DOHH2 (cell line): Measurements from ENCODE around the gene ANKRD13C.

ENCODE experiments used
- H3F3A ChIP-seq: fragments of 200-600 bp; sonication (generic), shearing (Covaris generic); 2 replicates; pipeline ENCODE4 v1.6.0; 2016; ENCODE audit warnings: antibody characterized with exemption, mild to moderate bottlenecking; ENCODE audit not compliant: control insufficient read depth, insufficient read depth
- H3K27ac ChIP-seq: fragments of 200-600 bp; sonication (generic); 2 replicates; pipeline ENCODE4 v1.5.1; 2014; ENCODE audit warnings: low read depth, mild to moderate bottlenecking, low read length, moderate library complexity
- H3K27me3 ChIP-seq: fragments of 200-600 bp; sonication (generic); 2 replicates; pipeline ENCODE4 v1.6.1; 2014; ENCODE audit warnings: mild to moderate bottlenecking, low read length, mixed read lengths; ENCODE audit not compliant: control insufficient read depth
- H3K36me3 ChIP-seq: fragments of 200-600 bp; sonication (generic); 2 replicates; pipeline ENCODE4 v1.6.1; 2014; ENCODE audit warnings: mild to moderate bottlenecking, low read length, moderate library complexity, mixed read lengths; ENCODE audit not compliant: control insufficient read depth
- H3K4me1 ChIP-seq: fragments of 200-600 bp; sonication (generic); 2 replicates; pipeline ENCODE4 v1.6.1; 2014; ENCODE audit warnings: mild to moderate bottlenecking, low read length, mixed read lengths; ENCODE audit not compliant: control insufficient read depth
- H3K4me2 ChIP-seq: fragments of 200-600 bp; sonication (generic); 2 replicates; pipeline ENCODE4 v1.6.0; 2014; ENCODE audit warnings: mild to moderate bottlenecking, low read length, moderate library complexity
- H3K4me3 ChIP-seq: fragments of 200-600 bp; sonication (generic); 2 replicates; pipeline ENCODE4 v1.5.1; 2014; ENCODE audit warnings: mild to moderate bottlenecking, low read length, mixed read lengths
- H3K79me2 ChIP-seq: fragments of 200-600 bp; sonication (generic); 2 replicates; pipeline ENCODE4 v1.6.1; 2014; ENCODE audit warnings: mild to moderate bottlenecking, low read length, mixed read lengths; ENCODE audit not compliant: control insufficient read depth
- H3K9me2 ChIP-seq: fragments of 200-600 bp; sonication (generic); replicated peaks from 2 replicates; pipeline ENCODE4 v1.6.1; 2014; ENCODE audit warnings: mild to moderate bottlenecking, low read length, mixed read lengths; ENCODE audit not compliant: control insufficient read depth
- H3K9me3 ChIP-seq: fragments of 200-600 bp; sonication (generic); 2 replicates; pipeline ENCODE4 v1.6.1; 2014; ENCODE audit warnings: antibody characterized with exemption, low read length, mixed read lengths; ENCODE audit not compliant: control insufficient read depth, insufficient read depth
- H4K20me1 ChIP-seq: fragments of 200-600 bp; sonication (generic); 2 replicates; pipeline ENCODE4 v1.6.0; 2014; ENCODE audit warnings: low read depth, mild to moderate bottlenecking, antibody characterized with exemption, low read length, moderate library complexity; ENCODE audit not compliant: control insufficient read depth, insufficient read depth
- EZH2phosphoT487 ChIP-seq: fragments of 200-600 bp; sonication (generic); IDR thresholded peaks from 2 replicates; pipeline ENCODE4 v1.6.1; 2017; ENCODE audit warnings: borderline replicate concordance, mild to moderate bottlenecking, antibody characterized with exemption, low read length, moderate library complexity, mixed read lengths
- TF ChIP-seq, protein P1 (sequence below): fragments of 200-600 bp; sonication (generic); IDR thresholded peaks from one replicate; pipeline ENCODE4 v1.5.1; 2014; ENCODE audit warnings: antibody characterized with exemption, mild to moderate bottlenecking, low read depth, low read length; ENCODE audit not compliant: poor library complexity, severe bottlenecking

The ANKRD13C gene

GRCh38 chr1:70299472-70299871 lies 55.0 kb downstream of the ANKRD13C start:
- no peak overlapping the region for H3K4me3 ChIP-seq
- H3K36me3 ChIP-seq, result peaks cover 36% of the 10 kb centered on the region
- no peaks in the 10 kb centered on the region for H3K9me3 ChIP-seq
- H3F3A ChIP-seq, result no peaks in the 10 kb centered on the region
- no peaks in the 10 kb centered on the region for H3K4me1 ChIP-seq
- H3K9me2 ChIP-seq, result no peaks in the 10 kb centered on the region
- no peaks in the 10 kb centered on the region for H3K27me3 ChIP-seq
- H4K20me1 ChIP-seq, result no peaks in the 10 kb centered on the region
- H3K27ac ChIP-seq, result no peak overlapping the region
- H3K4me2 ChIP-seq, result no peak overlapping the region
- no peaks in the 10 kb centered on the region for H3K79me2 ChIP-seq
- TF ChIP-seq, protein P1, sequence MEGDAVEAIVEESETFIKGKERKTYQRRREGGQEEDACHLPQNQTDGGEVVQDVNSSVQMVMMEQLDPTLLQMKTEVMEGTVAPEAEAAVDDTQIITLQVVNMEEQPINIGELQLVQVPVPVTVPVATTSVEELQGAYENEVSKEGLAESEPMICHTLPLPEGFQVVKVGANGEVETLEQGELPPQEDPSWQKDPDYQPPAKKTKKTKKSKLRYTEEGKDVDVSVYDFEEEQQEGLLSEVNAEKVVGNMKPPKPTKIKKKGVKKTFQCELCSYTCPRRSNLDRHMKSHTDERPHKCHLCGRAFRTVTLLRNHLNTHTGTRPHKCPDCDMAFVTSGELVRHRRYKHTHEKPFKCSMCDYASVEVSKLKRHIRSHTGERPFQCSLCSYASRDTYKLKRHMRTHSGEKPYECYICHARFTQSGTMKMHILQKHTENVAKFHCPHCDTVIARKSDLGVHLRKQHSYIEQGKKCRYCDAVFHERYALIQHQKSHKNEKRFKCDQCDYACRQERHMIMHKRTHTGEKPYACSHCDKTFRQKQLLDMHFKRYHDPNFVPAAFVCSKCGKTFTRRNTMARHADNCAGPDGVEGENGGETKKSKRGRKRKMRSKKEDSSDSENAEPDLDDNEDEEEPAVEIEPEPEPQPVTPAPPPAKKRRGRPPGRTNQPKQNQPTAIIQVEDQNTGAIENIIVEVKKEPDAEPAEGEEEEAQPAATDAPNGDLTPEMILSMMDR, result no peak
- TF ChIP-seq EZH2phosphoT487, result no peak

DNA sequence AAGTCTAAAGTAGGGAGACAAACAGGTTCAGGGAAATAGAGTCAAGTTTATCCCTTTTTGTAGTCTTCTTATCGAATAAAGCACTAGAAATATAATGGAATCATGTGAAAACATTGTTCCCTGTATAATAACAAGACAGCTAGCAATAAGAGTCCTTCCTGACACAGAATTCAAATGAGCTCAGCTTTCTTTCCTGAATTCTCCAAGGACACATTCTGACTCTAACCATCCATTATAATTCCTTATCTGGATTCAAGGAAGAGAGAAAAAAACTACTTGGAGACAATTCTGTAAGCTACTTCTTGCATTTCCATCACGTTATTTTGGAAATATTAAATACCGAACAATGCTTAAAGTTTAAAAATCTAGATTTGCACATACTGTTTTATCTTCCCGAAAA lies 58.8 kb downstream of the ANKRD13C start:
- no peak for TF ChIP-seq EZH2phosphoT487
- TF ChIP-seq, protein P1, result no peak
- peaks cover 37% of the 10 kb centered on the region for H3K36me3 ChIP-seq
- H3K27ac ChIP-seq, result no peak overlapping the region

DNA sequence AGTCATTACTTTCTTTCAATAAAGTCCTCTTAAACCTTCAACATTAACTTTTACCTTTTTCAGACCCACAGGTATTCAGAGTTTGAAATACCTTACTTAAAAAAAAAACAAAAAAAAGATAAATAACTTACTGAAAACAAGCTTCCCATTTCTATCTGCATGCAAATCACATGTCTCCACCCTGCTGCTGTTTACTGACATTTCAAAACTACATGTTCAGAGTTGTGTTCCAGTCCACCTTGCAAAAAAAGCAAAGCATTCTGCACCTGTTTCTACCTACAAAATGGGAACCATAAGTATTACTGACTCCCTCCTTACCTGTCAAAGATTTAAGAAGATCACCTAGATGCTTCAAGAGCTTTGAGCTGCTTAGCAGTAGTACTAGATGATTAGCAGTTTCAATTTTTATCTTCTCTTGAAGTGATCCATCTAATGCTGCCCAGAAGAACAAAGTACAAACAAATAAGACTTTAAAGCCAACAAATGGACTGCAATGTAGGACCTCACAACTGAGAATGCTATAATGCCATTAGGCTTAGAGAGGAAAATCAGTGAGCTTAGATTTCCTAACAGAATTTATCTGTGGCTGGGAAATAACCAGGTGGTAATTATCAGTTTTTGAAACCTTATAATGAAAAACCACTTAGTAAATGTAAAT lies 61.2 kb downstream of the ANKRD13C start:
- no peaks in the 10 kb centered on the region for H4K20me1 ChIP-seq
- no peak overlapping the region for H3K27ac ChIP-seq
- H3K9me3 ChIP-seq, result no peaks in the 10 kb centered on the region
- peaks cover 37% of the 10 kb centered on the region for H3K36me3 ChIP-seq
- no peaks in the 10 kb centered on the region for H3F3A ChIP-seq
- H3K27me3 ChIP-seq, result no peaks in the 10 kb centered on the region
- no peak overlapping the region for H3K4me3 ChIP-seq
- H3K9me2 ChIP-seq, result no peaks in the 10 kb centered on the region
- TF ChIP-seq, protein P1, result no peak
- no peak for TF ChIP-seq EZH2phosphoT487
- H3K4me1 ChIP-seq, result no peaks in the 10 kb centered on the region
- no peaks in the 10 kb centered on the region for H3K79me2 ChIP-seq
- no peak overlapping the region for H3K4me2 ChIP-seq

More for the DNA sequence above, 58.8 kb downstream of the ANKRD13C start:
- no peaks in the 10 kb centered on the region for H4K20me1 ChIP-seq
- H3K79me2 ChIP-seq, result no peaks in the 10 kb centered on the region
- H3K9me3 ChIP-seq, result no peaks in the 10 kb centered on the region
- no peaks in the 10 kb centered on the region for H3K9me2 ChIP-seq
- no peaks in the 10 kb centered on the region for H3K27me3 ChIP-seq
- no peaks in the 10 kb centered on the region for H3K4me1 ChIP-seq
- no peak overlapping the region for H3K4me3 ChIP-seq
- no peak overlapping the region for H3K4me2 ChIP-seq
- no peaks in the 10 kb centered on the region for H3F3A ChIP-seq
